WERI-Rb-1 (cell line): ENCODE data around the gene MYO1C.
"Not testable (repeated sequence)": the region's sequence is repeated elsewhere in the genome, so short reads cannot be mapped to it uniquely, and the experiment has no call there.

Source experiments
- DNase-seq: peaks from one replicate; pipeline ENCODE4 v3.0.0-alpha.2; 2020
- H3K27ac ChIP-seq: fragments of 250-450 bp; sonication (Bioruptor Pico); 2 replicates; pipeline ENCODE4 v1.5.1; 2020; ENCODE audit warnings: mild to moderate bottlenecking, moderate library complexity
- H3K27me3 ChIP-seq: fragments of 250-450 bp; sonication (Bioruptor Pico); 2 replicates; pipeline ENCODE4 v1.5.1; 2021; ENCODE audit warnings: mild to moderate bottlenecking, low read depth, moderate library complexity; ENCODE audit not compliant: insufficient read depth, severe bottlenecking
- H3K36me3 ChIP-seq: fragments of 250-450 bp; sonication (Bioruptor Pico); 2 replicates; pipeline ENCODE4 v1.5.1; 2020; ENCODE audit warnings: mild to moderate bottlenecking, moderate library complexity
- H3K4me3 ChIP-seq: 2 replicates; pipeline ENCODE4 v1.5.1; 2011; ENCODE audit warnings: low read depth, mild to moderate bottlenecking, control low read depth, low read length
- H3K9me3 ChIP-seq: fragments of 250-450 bp; sonication (Bioruptor Pico); 2 replicates; pipeline ENCODE4 v1.5.1; 2021; ENCODE audit warnings: mild to moderate bottlenecking, moderate library complexity; ENCODE audit not compliant: severe bottlenecking
- CTCF ChIP-seq: IDR thresholded peaks from 2 replicates; pipeline ENCODE4 v1.5.1; 2011; ENCODE audit warnings: low read depth, mild to moderate bottlenecking, control low read depth, inconsistent platforms, low read length

Gene MYO1C

DNA sequence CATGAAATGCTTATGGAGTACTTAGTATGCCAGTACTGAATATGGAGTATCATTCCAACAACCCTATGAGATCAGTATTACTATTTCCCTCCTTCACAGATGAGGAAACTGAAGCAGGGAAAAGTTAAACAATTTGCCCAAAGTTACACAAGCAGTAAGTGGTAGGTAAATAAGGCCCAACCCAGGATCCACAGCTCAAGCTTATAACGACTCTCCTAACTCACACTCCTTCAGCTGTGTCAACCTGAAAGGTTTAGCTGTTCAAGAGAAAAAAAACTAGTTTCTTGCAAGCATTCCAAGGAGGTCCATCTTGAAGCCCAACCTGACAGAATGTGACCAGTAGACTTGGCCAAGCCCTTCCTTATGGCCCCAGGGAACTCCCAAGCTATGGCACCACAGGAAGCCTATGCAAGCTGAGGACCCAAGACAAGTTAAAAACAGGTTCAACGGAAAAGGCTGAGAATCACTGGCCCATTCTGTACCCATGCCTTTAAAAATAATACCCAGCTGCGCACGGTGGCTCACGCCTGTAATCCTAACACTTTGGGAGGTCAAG lies 43.0 kb downstream of the MYO1C start:
- H3K27me3 ChIP-seq: no peaks in the 10 kb centered on the region
- no peak for DNase-seq
- TF ChIP-seq CTCF: no peak

GRCh38 chr17:1447052-1447451 lies 45.4 kb downstream of the MYO1C start:
- no peaks in the 10 kb centered on the region for H3K27me3 ChIP-seq
- H3K9me3 ChIP-seq: no peaks in the 10 kb centered on the region
- H3K27ac ChIP-seq: no peak overlapping the region
- H3K4me3 ChIP-seq: no peak overlapping the region
- H3K36me3 ChIP-seq: peaks cover 22% of the 10 kb centered on the region
- TF ChIP-seq CTCF: no peak
- no peak for DNase-seq

More for the DNA sequence above, 43.0 kb downstream of the MYO1C start:
- Histone ChIP-seq H3K36me3 (peaks cover 28% of the 10 kb centered on the region), H3K4me3 (no peak overlapping the region), H3K27ac (no peak overlapping the region), H3K9me3 (no peaks in the 10 kb centered on the region)

GRCh38 chr17:1446201-1446600 lies 46.3 kb downstream of the MYO1C start:
- Histone ChIP-seq H3K4me3 (no peak overlapping the region), H3K27me3 (no peaks in the 10 kb centered on the region), H3K9me3 (no peaks in the 10 kb centered on the region), H3K36me3 (peaks cover 22% of the 10 kb centered on the region), H3K27ac (no peak overlapping the region)
- no peak for TF ChIP-seq CTCF
- DNase-seq: no peak

- not testable (repeated sequence) for H3K4me3 ChIP-seq, H3K27ac ChIP-seq, H3K9me3 ChIP-seq, H3K27me3 ChIP-seq, DNase-seq
- H3K36me3 ChIP-seq: peaks cover 21% of the 10 kb centered on the region
Observed at GRCh38 chr17:1445695-1446094, 46.8 kb downstream of the MYO1C start.

GRCh38 chr17:1442721-1443120 lies 49.8 kb downstream of the MYO1C start:
- H3K36me3 ChIP-seq, H3K27ac ChIP-seq: not testable (repeated sequence)

DNA sequence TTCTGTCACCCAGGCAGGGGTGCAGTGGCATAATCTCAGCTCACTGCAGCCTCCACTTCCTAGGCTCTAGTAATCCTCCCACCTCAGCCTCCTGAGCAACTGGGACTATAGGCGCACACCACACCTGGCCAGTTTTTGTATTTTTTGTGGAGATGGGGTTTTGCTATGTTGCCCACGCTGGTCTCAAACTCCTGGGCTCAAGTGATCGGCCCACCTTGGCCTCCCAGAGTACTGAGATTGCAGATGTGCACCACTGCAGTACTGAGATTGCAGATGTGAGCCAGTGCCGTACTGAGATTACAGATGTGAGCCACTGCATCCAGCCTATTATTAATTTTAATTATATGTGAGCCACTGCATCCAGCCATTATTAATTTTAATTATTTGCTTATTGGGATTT lies 50.3 kb downstream of the MYO1C start:
- H3K36me3 ChIP-seq: peaks cover 7% of the 10 kb centered on the region

More at GRCh38 chr17:1442721-1443120, 49.8 kb downstream of the MYO1C start:
- H3K9me3 ChIP-seq, H3K4me3 ChIP-seq, H3K27me3 ChIP-seq, DNase-seq: not testable (repeated sequence)

More for the DNA sequence above, 50.3 kb downstream of the MYO1C start:
- H3K4me3 ChIP-seq: no peak overlapping the region
- no peaks in the 10 kb centered on the region for H3K27me3 ChIP-seq
- no peak for DNase-seq
- TF ChIP-seq CTCF: no peak
- no peak overlapping the region for H3K27ac ChIP-seq
- H3K9me3 ChIP-seq: no peaks in the 10 kb centered on the region
